Stimulated activated CD8-positive, alpha-beta memory T cell treated with anti-CD3 and anti-CD28 coated beads, Interleukin-12 subunit alpha, Interleukin-12 subunit beta, amount 100 ng/mL, for 24 hours (primary cell): ENCODE data around the gene CD300LD.
"Not testable (repeated sequence)": the region's sequence is repeated elsewhere in the genome, so short reads cannot be mapped to it uniquely, and the experiment has no call there.

Experiments
- DNase-seq: peaks from one replicate; pipeline ENCODE4 v3.0.0-alpha.2; 2020; ENCODE audit errors: extremely low read depth

CD300LD gene

DNA sequence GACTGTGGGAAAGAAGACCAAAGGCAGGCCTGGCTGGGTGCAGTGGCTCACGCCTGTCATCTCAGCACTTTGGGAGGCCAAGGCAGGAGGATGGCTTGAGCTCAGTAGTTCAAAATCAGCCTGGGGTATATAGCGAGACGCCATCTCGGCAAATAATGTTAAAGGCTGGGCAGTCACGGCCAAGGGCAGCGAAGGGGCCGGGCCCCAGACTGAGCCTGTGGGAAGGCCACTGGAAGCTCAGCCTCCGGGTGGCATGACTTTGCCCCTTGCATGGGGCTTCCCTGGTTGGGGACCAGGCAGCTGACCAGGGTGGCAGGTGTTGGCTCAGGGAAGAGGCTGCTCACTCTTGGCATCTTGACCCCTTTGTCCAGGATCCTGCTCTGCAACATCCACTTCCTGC, 14.0 kb upstream of the CD300LD start:
- DNase-seq = no peak

DNA sequence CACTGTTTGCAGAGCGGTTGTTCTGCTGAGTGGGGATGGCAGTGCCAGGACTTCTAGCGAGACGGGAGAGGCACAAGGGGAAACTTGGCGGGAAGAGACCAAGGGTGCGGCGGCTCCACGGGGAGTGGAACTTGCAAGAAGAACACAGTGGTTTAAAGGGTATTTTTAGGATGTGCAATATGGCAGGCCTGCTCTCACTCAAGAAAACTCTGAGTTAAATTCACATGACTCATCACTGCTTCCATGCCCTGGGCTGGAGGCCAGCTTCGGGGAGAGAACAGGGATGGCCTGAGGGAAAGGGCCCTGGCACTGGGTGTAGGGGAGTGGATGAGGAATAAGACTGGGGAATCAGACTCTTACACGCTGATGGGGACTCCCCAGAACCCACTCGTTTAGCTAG, 13.3 kb upstream of the CD300LD start:
- DNase-seq = no peak

DNA sequence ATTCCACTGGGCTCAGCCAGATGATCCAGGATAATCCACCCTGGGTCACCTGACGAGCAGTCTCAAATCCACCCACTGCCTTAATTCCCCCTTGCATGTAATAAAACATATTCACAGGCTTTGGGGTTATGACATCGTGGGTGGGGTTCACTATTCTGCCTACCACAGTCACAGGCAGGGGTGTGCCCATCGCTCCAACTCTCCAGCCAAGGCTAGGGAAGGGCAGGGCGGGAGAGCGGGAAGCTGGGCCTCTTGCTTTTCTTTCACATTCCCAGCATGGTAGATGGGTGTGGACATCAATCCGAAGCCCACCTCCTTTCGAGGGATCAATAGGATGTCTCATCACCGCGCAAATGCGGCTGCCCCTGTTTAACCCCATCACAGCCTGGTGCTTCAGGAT, 12.7 kb upstream of the CD300LD start:
- no peak for DNase-seq

DNA sequence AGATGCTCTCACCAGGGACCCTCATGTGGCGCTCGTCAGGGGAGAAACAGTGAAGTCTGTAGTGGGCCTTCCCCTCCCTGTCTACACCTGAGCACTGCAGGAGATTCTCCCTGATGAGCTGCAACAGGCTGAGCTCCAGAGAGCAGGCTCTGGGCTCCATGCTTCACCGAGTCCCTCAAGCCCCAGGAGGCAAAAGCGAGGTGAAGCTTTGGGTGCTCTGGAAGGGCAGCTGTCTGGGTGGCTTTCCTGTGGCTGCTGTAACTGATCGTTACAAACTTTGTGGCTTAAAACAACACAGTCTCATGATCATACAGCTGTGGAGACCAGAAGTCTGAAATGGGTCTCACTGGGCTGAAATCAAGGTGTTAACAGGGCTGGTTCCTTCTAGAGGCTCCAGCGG, 12.1 kb upstream of the CD300LD start:
- no peak for DNase-seq

DNA sequence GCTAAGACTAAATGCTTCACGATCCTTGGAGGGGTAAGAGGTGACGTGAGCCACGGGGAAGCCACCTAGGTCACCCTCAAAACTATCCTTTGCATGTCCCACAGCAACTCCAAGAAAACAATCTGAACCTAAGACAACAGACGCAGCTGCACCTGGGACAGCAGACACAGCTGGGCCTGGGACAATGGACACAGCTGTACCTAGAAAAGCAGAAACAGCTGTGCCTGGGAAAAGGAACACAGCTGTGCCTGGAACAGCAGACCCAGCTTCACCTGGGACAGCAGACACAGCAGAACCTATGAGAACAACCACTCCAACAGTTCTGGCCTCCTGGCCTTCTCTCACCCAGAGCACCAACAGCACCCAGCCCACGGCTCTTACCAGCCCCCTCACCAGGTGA, 11.7 kb upstream of the CD300LD start:
- no peak for DNase-seq

DNA sequence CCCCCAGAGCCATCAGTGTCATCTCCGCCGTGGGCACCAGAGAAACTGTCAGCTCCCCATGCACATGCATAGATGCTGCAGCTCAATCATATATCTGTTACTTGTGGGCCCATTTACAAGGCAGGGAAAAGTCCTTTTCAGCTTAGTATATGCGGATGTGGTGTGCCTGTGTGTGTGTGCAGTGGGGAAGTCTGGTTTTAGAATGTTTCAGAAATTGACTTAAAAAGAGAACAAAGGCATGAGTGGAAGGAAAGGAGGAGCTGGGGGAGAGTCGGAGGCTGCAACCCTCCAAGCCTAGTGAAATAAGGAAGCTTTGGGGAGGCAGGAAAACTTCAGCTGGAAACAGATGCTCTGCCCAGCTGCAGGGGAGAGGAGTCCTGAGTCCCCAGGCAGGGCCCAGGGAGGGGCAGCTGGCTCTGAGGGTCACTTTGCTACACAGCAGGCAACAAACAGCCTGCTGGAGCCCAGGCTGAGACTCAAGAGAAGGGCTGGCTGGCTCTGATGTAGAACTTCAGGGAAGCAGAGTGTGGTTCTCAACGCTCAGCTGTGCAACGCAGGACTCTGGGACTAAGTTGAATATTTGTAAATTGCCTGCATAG, 11.1 kb upstream of the CD300LD start:
- DNase-seq = no peak

DNA sequence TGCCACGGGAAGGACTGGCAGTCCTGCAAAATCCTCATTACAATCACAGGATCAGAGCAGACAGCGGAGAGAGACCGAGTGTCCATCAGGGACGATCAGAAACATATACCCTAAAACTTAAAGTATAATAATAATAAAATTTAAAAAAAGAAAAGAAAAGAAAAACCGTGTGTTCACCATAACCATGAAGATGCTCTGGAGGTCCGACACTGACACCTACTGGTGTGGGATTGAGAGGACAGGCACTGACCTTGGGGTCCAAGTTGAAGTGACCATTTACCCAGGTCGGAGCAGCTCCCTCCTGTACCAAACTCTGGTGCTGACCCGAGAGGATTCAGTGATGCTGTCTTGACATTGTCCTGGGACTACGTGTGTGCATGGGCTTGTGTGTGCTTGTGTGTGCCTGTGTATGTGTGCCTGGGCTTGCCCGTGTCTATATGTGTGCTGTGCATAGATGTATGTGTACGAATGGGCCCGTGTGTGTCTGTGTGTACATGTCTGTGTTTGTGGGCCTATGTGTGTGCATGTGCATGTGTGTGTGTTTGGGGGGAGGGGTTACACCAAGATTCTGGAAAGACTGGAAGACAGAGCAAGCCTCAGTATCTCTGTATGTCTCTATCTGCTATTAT, 10.0 kb upstream of the CD300LD start:
- no peak for DNase-seq

DNA sequence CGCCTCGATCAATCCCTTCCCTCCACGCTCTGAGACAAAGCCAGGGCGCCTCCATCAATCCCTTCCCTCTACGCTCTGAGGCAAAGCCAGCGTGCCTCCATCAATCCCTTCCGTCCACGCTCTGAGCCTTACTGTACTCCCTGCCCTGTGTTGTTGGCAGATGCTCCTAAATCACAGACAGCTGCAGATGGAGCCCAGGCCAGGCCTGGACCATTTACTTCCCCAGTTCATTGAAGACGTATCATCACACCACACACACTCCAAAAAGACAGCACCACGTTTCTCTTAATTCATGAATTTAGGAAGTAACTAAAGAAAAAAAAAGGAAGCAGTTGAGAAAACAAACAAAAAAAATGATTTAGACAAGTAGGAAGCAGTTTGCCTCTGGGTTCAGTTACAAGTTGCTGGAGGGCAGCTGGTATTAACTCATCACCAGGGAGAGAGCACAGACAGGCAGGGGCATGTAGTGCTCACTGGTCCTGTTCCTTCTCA, 7.4 kb upstream of the CD300LD start:
- no peak for DNase-seq

DNA sequence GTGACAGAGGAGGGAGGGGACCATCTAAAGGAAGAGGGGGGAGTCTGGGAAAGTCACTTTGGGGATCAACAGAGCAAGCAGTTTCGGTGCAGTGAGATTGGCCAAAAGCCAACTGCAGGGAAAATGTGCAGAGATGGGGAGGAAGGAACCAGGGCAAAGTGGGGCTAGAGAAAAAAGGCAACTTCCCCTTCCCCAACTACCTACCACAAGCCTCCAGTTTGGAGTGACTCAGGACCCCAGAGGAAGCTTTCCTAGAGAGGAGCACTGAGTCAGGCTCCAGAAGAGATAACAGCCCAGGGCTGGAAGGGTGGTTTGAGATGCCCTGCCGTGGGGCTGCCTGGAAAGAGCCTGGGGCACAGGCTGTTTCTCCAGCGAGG, 6.9 kb upstream of the CD300LD start:
- DNase-seq = no peak

DNA sequence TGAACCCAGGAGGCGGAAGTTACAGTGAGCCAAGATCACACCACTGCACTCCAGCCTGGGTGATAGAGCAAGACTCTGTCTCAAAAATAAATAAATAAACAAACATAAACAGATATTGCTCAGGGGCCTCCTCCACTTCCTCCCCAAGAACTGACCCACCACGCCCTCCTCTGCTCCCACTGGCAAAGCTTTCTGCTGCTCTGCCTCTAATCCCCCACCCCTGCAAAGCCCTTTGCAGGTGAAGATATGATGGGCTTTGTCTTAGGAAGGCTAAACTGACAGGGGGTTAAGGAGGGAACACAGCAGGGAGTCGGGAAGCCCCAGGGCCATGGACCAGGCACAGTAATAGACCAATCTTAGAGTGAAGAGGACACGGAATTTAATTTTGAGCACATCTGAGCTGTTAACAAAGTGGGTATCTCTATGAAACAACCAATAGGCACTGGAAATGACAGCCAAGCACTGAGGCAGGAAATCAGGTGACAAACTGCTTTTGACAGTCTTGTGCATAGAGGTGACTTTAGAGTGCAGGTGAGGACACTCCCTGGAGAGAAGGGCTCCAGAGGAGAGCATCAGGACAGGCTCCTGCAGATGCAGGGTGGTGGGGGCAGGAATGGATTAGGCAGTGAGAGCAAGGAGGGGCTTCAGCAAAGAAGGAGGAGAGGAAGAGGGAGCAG, 6.4 kb upstream of the CD300LD start:
- no peak for DNase-seq

DNA sequence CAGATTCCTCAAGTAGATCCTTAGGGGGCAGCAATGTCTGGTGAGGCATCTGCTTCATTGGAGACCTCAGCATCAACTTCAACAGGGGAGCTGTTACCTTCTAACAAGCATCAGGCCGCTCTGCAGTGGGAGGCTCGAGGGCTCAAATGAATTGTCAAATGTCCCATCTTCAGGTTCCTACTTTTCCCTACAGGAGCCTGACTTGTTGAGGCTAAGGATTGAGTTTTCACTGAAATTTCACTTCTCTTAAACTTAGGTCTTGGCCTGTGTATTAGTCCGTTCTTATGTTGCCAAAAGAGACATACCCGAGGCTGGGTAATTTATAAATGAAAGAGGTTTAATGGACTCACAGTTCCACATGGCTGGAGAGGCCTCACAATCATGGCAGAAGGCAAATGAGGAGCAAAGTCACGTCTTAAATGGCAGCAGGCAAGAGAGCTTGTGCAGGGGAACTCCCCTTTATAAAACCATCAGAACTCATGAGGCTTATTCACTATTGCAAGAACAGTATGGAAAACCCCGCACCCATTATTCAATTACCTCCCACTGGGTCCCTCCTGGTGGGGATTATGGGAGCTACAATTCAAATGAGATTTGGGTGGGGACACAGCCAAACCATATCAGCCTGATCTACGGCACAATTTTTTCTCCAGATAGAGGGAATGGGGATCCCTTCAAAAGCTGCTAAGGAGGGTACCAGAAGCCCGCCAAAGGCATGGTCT, 5.1 kb upstream of the CD300LD start:
- no peak for DNase-seq

DNA sequence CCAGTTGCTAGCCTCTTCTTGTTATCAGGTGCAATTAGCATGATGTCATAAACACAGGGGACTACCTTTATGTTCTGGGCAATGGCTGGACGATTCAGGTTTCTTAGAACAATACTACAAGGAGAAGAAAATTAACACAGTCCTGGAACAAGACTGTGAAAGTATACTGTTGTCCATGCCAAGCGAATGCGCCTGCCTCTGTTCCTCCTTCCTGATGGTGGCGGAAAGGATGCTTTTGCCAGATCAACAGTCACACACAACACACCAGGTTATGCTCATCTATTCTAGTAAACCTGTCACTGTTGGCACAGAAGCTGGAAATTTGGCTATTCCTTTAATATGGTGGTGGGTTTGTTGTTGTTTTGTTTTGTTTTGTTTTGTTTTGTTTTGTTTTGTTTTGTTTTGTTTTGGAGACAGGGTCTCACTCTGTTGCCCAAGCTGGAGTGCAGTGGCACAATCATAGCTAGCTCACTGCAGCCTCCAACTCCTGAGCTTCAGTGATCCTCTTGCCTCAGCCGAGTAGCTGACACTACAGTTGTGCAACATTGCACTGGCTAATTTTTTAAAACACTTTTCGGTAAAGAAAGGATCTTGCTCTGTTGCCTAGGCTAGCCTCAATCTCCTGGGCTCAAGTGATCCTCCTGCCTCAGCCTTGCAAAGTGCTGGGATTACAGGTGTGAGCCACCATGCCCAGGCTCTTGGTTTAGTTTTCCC, 3.1 kb upstream of the CD300LD start:
- DNase-seq = no peak

DNA sequence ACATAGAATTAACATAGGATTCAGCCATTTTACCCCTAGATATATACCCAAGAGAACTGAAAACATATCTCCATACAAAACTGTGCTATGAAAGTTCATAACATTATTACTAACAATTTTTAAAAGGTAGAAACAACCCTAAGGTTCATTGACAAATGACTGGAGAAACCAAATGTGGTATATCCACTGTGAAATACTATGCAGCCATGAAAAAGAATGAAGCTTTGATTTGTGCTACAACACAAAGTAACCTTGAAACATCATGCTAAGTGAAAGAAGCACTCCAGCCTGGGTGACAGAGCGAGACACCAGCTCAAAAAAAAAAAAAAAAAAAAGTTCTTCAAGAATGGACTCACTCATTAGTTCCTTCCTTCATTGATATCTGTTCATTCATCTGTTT, 580 bp downstream of the CD300LD start:
- DNase-seq = no peak

DNA sequence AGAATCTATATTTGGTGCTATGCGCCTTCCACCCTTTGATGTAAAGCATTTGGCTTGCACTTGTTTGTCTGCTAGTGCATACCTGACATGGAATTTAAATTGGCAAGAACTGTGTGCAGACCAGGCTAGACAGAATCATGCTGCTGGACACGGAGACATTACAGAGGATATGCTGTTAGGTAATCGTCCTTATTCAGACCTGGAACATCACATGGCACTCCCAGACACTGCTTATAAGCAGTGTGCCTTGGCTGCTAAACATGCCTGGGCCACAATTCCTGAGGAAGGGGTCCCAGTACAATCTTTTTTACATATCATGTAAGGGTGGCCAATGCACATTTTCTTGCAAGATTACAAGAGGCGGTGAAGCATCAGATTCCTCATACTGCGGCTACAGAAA, 6.4 kb downstream of the CD300LD start:
- DNase-seq = no peak

DNA sequence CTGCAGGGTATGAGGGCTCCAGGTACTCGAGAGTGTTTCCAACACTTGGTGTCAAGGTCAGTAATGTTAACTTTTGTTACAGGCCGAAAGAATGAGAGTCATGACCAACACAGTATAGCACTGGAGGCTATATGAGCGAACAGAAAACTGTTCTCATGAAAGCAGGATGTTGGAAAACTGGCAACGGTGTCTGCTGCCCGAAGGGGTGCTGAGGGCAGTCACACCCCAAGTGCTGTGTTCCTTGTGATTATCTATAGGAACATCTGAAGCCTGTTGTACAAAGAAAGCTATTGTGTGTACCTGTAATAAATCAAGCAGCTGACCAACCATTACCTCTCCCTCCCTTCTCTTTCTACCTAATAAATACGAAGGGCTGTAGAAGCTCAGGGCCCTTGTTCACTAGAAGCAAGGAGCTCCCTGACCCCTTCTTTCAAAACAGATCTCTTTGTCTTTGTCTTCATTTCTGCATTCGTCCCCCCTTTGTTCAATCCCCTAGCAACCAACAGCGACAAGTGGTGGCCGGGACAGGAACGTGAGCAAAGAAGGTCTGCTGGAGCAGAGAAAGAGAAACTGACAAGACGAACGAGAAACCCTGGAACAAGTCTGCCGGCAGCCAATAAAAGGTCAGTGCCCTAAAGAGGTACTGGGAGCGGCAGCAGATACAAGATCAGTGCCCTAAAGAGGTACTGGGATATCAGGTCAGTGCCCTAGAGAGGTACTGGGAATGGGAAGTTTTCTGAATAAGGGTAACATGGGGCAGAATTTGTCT, 7.6 kb downstream of the CD300LD start:
- DNase-seq = no peak

DNA sequence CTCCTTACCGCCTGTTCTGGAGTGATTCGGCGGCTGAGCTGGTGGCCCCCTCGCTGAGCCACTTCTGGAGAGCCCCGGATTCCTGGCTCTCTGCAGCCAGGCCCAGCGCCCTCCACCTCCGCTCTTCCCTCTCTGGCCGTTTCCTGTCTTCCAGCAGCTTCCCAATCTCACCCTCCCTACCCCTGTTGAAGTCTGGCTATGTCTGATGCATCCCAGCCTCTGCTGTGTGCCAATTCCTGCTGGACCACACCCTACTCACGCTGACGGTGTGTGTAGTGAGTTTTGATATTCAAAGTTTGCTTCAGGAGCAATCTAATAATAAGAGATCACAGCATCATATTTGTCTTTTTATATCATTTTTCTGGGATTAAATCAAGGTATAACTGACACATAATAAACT, 9.4 kb downstream of the CD300LD start:
- no peak for DNase-seq

DNA sequence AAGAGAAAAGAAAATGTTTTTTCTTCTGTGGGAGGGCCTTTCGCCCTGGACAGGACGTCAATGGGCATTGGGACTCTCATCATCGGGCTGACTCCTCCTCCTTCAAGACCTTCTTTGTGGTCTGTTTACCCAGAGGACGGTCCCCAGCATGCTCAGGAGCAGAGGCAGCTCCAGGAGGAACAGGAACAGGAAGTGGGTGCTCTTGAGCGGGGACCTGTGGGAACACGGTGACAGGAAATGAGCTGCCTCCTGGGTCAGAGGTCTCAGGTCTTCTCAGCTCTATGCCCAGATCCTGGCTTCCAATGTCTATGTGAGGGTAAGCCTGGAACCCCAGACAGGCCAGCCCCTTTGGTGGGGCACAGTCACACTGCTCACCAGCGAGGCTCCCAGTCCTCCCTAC, 12.2 kb downstream of the CD300LD start:
- DNase-seq = no peak

DNA sequence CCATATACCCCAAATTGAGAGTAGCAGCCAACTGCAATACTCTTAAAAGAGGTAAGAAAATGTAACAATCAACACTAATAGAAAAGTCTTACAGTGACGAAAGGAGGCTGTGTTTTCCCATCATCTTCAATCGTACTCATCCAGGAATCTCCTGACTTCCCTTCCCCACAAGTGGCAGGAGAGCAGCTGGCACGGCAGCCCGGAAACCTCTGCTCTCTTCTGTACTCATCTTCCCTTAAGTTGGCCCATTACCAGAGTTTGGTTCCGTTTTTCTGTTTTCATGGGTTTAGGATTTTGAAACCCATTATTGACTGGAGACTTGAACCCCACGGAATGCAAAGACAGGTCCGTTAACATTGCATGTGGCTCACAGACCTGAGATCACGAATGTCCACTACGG, 13.1 kb downstream of the CD300LD start:
- DNase-seq = no peak

DNA sequence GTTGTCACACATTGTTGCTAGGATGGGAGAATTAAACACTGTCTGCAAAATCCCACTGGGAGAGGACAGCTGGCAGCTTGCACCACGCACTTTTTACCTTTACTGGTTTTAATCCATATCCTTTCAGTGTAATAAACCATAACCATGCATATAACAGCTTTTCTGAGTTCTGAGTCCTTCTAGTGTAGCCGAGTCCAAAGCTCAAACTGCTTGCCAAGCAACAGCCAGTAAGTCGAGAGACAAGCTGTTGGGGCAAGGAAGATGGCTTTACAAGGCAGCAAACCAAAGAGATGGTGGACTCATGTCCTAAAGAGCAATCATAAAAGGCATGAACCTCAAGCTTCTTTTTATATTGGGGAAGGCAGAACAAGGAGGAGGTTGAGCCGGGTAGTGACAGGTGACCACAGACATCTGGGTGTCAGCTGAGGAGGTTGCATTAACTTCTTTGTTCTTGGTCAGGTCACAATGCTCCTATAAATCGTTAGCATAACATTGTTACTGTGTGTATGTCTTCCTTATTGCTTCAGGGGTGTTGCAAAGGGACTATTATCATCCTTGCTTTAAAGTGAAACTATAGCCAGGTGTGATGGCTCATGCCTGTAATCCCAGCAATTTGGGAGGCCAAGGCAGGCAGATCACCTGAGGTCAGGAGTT, 17.5 kb downstream of the CD300LD start:
- no peak for DNase-seq

DNA sequence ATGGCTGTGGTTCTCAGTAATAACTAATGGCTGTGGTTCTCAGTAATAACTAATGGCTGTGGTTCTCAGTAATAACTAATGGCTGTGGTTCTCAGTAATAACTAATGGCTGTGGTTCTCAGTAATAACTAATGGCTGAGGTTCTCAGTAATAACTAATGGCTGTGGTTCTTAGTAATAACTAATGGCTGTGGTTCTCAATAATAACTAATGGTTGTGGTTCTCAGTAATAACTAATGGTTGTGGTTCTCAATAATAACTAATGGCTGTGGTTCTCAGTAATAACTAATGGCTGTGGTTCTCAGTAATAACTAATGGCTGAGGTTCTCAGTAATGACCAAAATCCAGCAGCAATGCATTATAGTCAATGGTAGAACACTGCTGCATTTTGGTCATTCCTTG, 18.4 kb downstream of the CD300LD start:
- not testable (repeated sequence) for DNase-seq

DNA sequence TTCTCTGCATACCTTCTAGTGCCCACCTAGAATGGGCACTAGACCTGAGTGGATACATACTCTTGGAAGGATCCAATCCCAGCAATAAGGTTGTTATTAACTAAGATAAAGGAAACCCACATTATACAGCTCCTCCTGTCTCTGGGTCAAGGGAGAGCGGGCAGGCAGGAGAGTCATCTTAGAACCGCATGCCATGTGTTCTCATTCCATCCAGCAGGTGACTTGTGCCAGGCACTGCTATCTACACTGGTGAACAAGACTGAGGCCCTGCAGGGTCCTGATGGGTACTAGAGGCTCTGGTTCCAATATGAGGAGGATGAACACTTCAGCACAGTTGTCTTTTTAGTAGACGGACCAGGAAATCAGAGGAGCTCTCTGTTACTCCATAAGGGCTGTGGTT, 18.9 kb downstream of the CD300LD start:
- DNase-seq = no peak
